DOHH2 (cell line): ENCODE data around the gene ASB6.
"Not testable (repeated sequence)": the region's sequence is repeated elsewhere in the genome, so short reads cannot be mapped to it uniquely, and the experiment has no call there.

Experiments used
- H3F3A ChIP-seq: fragments of 200-600 bp; sonication (generic), shearing (Covaris generic); 2 replicates; pipeline ENCODE4 v1.6.0; 2016; ENCODE audit warnings: antibody characterized with exemption, mild to moderate bottlenecking; ENCODE audit not compliant: control insufficient read depth, insufficient read depth
- H3K27ac ChIP-seq: fragments of 200-600 bp; sonication (generic); 2 replicates; pipeline ENCODE4 v1.5.1; 2014; ENCODE audit warnings: low read depth, mild to moderate bottlenecking, low read length, moderate library complexity
- H3K27me3 ChIP-seq: fragments of 200-600 bp; sonication (generic); 2 replicates; pipeline ENCODE4 v1.6.1; 2014; ENCODE audit warnings: mild to moderate bottlenecking, low read length, mixed read lengths; ENCODE audit not compliant: control insufficient read depth
- H3K36me3 ChIP-seq: fragments of 200-600 bp; sonication (generic); 2 replicates; pipeline ENCODE4 v1.6.1; 2014; ENCODE audit warnings: mild to moderate bottlenecking, low read length, moderate library complexity, mixed read lengths; ENCODE audit not compliant: control insufficient read depth
- H3K4me1 ChIP-seq: fragments of 200-600 bp; sonication (generic); 2 replicates; pipeline ENCODE4 v1.6.1; 2014; ENCODE audit warnings: mild to moderate bottlenecking, low read length, mixed read lengths; ENCODE audit not compliant: control insufficient read depth
- H3K4me2 ChIP-seq: fragments of 200-600 bp; sonication (generic); 2 replicates; pipeline ENCODE4 v1.6.0; 2014; ENCODE audit warnings: mild to moderate bottlenecking, low read length, moderate library complexity
- H3K4me3 ChIP-seq: fragments of 200-600 bp; sonication (generic); 2 replicates; pipeline ENCODE4 v1.5.1; 2014; ENCODE audit warnings: mild to moderate bottlenecking, low read length, mixed read lengths
- H3K79me2 ChIP-seq: fragments of 200-600 bp; sonication (generic); 2 replicates; pipeline ENCODE4 v1.6.1; 2014; ENCODE audit warnings: mild to moderate bottlenecking, low read length, mixed read lengths; ENCODE audit not compliant: control insufficient read depth
- H3K9me2 ChIP-seq: fragments of 200-600 bp; sonication (generic); replicated peaks from 2 replicates; pipeline ENCODE4 v1.6.1; 2014; ENCODE audit warnings: mild to moderate bottlenecking, low read length, mixed read lengths; ENCODE audit not compliant: control insufficient read depth
- H3K9me3 ChIP-seq: fragments of 200-600 bp; sonication (generic); 2 replicates; pipeline ENCODE4 v1.6.1; 2014; ENCODE audit warnings: antibody characterized with exemption, low read length, mixed read lengths; ENCODE audit not compliant: control insufficient read depth, insufficient read depth
- H4K20me1 ChIP-seq: fragments of 200-600 bp; sonication (generic); 2 replicates; pipeline ENCODE4 v1.6.0; 2014; ENCODE audit warnings: low read depth, mild to moderate bottlenecking, antibody characterized with exemption, low read length, moderate library complexity; ENCODE audit not compliant: control insufficient read depth, insufficient read depth
- CTCF ChIP-seq: fragments of 200-600 bp; sonication (generic); IDR thresholded peaks from one replicate; pipeline ENCODE4 v1.5.1; 2014; ENCODE audit warnings: antibody characterized with exemption, mild to moderate bottlenecking, low read depth, low read length; ENCODE audit not compliant: poor library complexity, severe bottlenecking
- EZH2phosphoT487 ChIP-seq: fragments of 200-600 bp; sonication (generic); IDR thresholded peaks from 2 replicates; pipeline ENCODE4 v1.6.1; 2017; ENCODE audit warnings: borderline replicate concordance, mild to moderate bottlenecking, antibody characterized with exemption, low read length, moderate library complexity, mixed read lengths

Gene ASB6

GRCh38 chr9:129595311-129595741, 46.6 kb downstream of the ASB6 start:
- Histone ChIP-seq H3K79me2 (no peaks in the 10 kb centered on the region), H3K4me2 (no peak overlapping the region), H4K20me1 (no peaks in the 10 kb centered on the region), H3K4me1 (peaks cover 4% of the 10 kb centered on the region), H3K36me3 (no peaks in the 10 kb centered on the region), H3K27ac (no peak overlapping the region), H3K9me3 (no peaks in the 10 kb centered on the region), H3K4me3 (no peak overlapping the region), H3K27me3 (peaks cover 34% of the 10 kb centered on the region), H3K9me2 (no peaks in the 10 kb centered on the region), H3F3A (no peaks in the 10 kb centered on the region)
- no peak for TF ChIP-seq CTCF
- no peak for TF ChIP-seq EZH2phosphoT487

GRCh38 chr9:129594632-129595031, 47.3 kb downstream of the ASB6 start:
- TF ChIP-seq CTCF (no peak), EZH2phosphoT487 (no peak)
- Histone ChIP-seq H3K36me3 (no peaks in the 10 kb centered on the region), H3K27me3 (peaks cover 34% of the 10 kb centered on the region), H3K9me3 (no peaks in the 10 kb centered on the region), H4K20me1 (no peaks in the 10 kb centered on the region), H3K27ac (no peak overlapping the region), H3K79me2 (no peaks in the 10 kb centered on the region), H3K4me1 (peaks cover 4% of the 10 kb centered on the region), H3K9me2 (no peaks in the 10 kb centered on the region), H3K4me3 (no peak overlapping the region), H3K4me2 (no peak overlapping the region), H3F3A (no peaks in the 10 kb centered on the region)

GRCh38 chr9:129592790-129593189, 49.2 kb downstream of the ASB6 start:
- H4K20me1 ChIP-seq, H3F3A ChIP-seq, H3K27ac ChIP-seq, H3K4me1 ChIP-seq, H3K9me3 ChIP-seq, H3K9me2 ChIP-seq, H3K79me2 ChIP-seq, H3K4me3 ChIP-seq, H3K4me2 ChIP-seq, H3K36me3 ChIP-seq: not testable (repeated sequence)
- H3K27me3 ChIP-seq = peaks cover 30% of the 10 kb centered on the region

GRCh38 chr9:129591916-129592315, 50.0 kb downstream of the ASB6 start:
- H4K20me1 ChIP-seq = no peaks in the 10 kb centered on the region
- peaks cover 8% of the 10 kb centered on the region for H3K4me1 ChIP-seq
- no peak overlapping the region for H3K27ac ChIP-seq
- TF ChIP-seq CTCF = no peak
- no peak for TF ChIP-seq EZH2phosphoT487
- H3F3A ChIP-seq = no peaks in the 10 kb centered on the region
- no peaks in the 10 kb centered on the region for H3K9me3 ChIP-seq
- peaks cover 25% of the 10 kb centered on the region for H3K27me3 ChIP-seq
- H3K36me3 ChIP-seq = no peaks in the 10 kb centered on the region
- H3K9me2 ChIP-seq = no peaks in the 10 kb centered on the region
- no peak overlapping the region for H3K4me2 ChIP-seq
- no peaks in the 10 kb centered on the region for H3K79me2 ChIP-seq
- H3K4me3 ChIP-seq = no peak overlapping the region
